Stimulated activated CD8-positive, alpha-beta memory T cell treated with anti-CD3 and anti-CD28 coated beads, Interleukin-7, amount 100 ng/mL, for 48 hours (primary cell): ENCODE results near the gene GAB2.
"Not testable (repeated sequence)": the region's sequence is repeated elsewhere in the genome, so short reads cannot be mapped to it uniquely, and the experiment has no call there.

Source experiments
- DNase-seq, 2 donors: peaks; one replicate each; pipeline ENCODE4 v3.0.0-alpha.2; 2020; ENCODE audit warnings: low read depth in 1 of 2; ENCODE audit errors: extremely low read depth in 1 of 2

The GAB2 gene

DNA sequence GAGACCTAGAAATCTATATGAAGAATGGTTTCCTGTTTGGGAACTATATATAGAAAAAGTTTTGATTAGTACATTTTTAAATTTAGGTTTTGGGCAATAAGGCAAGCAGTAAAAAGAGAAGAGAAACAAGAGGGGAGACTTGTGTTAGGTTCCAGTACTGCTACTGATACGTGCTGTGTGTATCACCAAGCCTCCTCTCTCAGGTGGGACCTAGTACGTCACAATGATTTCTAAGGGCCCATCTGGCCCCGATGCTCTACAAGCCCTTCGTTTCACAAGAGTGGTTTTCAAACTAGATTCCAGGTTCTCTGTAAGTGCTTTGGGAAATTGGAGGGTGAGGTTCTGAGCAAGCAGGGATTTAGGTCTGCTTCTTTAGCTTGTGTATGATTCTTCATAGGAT, 189.7 kb downstream of the GAB2 start:
- DNase-seq = no peak

DNA sequence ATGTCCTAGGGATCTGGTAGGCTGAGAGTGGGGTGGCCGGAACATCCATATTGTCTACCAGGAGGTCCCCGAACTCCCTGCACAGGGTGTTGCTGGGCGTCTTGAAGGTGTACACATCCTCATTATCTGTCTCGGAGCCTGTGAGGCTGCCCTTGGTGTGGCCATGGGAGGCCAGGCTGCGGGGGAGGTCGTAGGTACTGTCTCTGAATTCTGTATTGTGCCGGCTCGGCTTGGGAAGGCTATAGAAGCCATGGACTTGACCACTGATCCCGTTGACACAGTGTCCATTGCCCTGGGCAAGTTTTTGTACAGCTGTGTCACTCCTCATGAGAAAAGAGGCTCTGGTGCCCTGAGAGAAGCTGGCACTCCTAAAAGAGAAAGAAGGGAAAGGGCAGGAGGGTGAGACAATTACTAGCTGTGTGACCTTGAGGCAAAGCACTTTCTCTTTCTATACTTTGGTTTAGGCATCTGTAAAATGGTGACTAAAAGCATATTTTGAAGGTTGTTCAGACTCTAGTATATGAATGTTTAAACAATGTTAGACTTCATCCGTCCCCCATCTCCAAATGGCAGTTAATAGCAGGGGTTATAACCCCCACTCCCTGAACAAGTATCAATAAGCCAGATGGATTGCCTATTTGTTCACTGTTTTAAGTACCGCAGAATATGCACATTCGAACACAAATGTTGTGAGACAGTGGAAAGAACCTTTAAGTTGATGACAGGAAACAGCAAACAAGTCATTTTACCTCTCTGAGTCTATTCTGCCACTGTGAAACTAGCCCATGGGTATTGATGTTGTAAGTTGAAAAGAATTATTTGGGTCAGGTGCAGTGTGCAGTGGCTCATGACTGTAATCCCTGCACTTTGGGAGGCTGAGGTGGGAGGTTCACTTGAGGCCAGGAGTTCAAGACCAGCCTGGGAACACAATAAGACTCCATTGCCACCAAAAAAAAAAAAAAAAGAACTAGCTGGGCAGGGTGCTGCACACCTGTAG, 190.6 kb downstream of the GAB2 start:
- DNase-seq = no peak

- no peak for DNase-seq
Observed at GRCh38 chr11:78224906-78225420, 192.7 kb downstream of the GAB2 start.

DNA sequence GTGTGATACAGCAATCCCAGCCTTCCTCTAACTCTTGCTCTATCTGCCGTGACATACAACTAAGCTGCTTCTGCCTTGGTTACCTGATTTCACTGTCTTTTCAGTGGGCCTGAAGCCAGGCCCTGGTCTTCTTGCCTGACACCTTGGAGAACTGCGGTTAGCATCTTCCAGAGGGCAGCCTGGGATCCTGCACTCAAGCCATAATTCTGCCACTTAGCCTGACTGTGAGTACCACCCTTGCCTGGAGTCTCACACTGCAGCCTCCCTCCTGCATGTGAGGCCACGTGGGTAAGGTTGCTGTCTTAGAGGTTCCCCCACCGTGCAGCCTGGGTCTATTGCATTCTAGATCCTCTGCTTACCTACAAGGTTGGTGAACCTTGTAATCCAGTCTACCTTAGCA, 193.1 kb downstream of the GAB2 start:
- no peak for DNase-seq

DNA sequence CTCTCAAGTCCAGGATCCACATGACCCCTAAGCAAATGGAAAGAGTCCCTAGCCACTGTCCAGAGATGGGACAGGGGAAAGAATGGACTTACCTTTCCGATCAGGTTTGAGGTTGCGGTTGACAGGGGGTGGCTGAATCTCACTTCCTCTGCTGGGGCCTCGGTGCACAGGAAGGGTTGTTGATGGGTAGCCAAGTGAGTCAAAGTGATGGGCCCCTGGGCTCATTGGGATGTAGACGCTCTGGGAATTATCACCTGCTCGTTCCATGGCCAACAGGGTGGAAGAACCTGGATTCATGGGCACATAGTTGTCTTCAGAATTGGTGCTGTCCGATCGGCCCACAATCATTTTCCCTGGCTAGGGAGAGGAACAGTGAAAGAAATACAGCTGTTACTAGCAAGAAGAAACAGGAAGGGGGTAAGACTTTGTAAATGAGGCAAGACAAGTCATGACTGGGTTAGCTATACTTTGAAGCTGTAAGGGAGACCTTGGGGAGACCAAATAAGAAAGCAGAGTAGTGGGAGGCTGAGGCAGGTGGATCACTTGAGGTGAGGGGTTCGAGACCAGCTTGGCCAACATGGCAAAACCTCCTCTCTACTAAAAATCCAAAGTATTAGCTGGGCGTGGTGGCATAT, 194.2 kb downstream of the GAB2 start:
- DNase-seq = no peak

- DNase-seq = not testable (repeated sequence)
Observed at GRCh38 chr11:78222726-78223125, 194.9 kb downstream of the GAB2 start.

DNA sequence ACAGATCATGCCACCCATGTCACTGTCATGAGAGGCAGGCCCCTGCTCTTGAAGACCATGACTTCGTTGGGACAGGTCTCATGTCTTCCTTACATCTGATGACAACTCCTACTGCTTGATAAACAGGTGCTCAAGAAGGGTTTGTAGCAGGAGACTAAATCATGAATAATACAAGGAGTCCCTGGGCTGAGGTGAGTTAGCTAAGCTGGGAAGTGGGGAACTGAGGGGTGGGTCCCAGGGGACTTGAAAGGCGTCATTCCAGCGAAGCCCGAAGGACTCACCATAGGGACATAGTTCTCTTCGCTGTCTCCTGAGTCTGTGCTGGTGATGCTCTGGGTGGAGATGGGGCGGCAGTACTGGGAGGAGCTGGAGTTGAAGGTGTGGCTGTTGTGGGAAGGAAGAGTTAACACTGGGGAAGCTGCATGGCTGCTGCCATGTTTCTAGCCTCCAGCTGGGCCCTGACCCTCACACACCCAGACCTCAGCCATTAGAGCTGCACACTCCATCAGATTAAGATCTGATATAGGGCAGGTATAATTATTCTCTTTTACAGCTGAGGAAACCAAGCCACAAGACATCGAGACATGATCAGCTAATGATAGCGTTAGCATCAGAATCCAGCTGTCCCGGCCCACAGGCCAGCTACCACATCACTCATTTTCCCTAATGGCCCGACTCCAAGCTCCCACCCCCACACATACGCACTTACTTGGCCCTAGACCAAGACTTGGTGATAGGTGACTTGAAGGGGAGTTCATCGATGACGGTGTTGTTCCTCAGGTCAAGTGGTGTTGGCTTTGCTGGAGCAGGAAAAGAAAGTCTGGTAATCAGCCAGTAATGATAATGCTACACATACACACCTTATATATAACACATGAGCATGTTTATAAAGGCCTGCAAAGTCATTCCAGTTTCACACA, 196.0 kb downstream of the GAB2 start:
- no peak for DNase-seq

GRCh38 chr11:78220218-78221157, 197.1 kb downstream of the GAB2 start:
- DNase-seq = no peak

DNA sequence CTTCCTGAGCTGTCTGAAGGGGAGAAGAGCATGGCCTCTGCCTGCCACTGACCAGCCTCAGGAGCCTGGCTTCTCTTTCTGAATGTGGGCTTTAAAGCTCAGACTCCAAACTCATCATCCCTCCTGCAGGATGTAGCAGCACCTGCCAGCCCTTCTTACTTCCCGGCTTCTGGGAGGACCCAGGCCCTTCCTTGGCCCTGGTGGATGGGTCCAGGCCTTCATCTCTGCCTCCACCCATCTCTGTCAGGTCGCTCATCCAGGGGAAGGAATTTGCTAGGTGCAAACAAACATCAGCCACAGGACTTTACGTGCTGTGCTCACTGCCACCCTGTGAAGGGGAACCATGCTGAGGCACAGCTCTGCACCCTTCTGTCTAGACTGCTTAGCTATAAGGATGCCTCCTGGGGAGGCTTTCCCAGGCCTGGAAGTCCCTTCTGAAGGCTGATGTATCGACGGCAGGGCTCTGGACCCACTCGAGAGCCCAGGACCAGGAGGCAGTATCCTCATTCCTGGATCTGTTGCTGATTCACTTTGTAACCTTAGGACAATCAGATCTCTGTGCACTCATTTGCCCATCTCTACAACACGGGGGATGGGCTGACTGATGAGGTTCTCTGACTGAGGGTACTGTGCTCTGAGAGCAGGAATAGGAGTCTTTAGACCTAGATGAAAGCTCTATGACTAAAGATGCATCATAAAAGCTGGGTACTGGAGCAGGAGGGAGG, 198.0 kb downstream of the GAB2 start:
- no peak for DNase-seq

DNA sequence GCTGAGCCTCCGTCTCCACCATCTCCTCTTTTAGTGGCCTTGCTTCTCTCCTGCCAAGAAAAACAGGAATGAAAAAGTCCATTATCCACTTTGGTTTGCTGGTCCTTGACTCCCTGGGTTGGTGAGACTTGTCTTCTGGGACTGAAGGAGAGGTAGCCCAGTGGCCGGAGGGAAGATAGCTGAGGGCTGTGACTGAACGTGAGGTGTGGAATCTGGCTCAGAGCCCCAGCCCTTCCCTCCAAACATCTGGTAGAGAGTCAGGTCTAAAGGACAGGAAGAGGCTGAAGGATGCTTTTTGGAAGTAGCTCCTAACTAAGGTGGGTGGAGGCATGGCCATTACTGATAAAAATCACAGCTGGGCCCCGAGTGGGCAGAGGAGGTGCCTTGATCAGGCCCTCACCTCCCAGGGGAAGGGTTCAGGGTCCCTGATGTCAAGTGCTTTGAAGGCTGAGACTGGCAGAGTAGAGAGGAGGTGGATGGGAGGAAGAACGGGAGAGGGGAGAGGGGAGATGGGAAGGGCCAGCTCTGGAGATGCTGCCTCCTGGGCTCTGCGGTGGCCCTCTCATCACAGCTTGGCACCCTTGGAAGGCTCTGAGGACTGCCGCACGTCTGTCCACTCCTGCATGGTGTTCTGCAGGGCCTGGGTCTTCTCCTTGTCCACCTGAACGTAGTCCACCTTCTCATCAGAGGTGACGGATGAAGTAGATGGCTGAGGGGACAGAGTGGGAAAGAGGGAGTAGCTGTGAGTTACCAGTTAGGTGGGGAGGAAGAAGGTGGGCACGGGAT, 198.7 kb downstream of the GAB2 start:
- DNase-seq = no peak

GRCh38 chr11:78217650-78218541, 199.7 kb downstream of the GAB2 start:
- DNase-seq = no peak

- DNase-seq = no peak
Observed at GRCh38 chr11:78216571-78217287, 200.9 kb downstream of the GAB2 start.

DNA sequence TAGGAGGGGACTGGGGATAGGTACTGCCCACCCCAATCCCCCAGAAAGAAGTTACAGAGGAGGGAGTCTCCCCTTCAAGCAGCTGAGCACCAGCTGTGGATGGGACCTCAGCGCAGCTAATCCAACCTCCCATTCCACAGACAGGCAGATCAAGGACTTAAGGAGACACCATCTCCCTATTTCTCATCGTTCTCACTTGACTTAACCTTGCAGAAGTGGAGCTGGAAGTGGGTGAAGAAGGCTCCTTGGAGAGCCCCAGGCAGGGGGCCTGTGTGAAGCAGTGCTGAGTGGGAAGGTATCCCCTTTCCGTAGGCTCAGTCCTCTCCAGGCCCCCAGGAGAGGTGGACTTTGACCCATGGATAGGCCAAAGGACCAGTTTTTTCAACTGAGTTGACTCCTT, 201.6 kb downstream of the GAB2 start:
- no peak for DNase-seq

GRCh38 chr11:78214331-78215194, 203.1 kb downstream of the GAB2 start:
- no peak for DNase-seq

DNA sequence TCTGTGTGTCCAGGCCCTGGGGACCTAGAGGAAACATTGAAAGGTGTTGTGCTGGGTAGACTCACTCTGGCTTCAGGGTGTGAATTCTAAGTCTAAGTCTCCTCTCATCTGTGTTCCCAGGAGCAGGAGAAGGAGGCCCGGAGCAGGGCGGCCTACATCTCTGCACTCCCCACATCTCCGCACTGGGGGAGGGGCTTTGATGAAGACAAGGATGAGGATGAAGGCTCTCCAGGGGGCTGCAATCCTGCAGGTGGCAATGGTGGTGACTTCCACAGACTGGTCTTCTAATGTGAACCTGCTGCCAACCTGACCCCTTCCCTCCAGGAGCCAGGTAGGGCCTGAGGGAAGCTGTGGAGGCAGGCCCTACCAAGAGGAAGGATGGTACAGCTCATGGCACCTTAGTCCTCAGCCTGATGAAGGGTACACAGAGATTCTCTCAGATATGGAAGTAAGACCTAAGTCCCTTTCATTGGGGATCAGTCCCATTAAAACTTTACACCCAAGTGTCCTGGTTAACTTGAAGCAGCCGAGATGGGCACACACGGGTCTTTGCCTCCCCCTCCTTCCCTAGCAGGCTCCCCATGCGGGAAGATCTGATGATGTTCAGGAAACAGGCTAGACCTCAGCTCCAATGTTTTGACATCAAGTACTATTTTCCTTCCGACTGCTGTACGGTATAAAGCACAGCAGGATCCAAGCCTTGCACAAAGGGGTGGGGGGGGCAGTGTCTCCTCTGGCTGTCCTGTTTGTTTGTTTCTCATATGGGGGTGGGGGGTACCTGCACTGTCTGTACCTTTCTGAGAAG, 203.9 kb downstream of the GAB2 start:
- DNase-seq = no peak
